Caco-2 (cell line): ENCODE data around the gene HYAL1. TPM values are rescaled to one million over a fixed set of nuclear protein-coding genes. Genes with fewer than 3 reads are reported as not detected.

Source experiments
- BruUV-seq: library from RNA; stranded (reverse); fragments of 400-500 nt; replicated peaks from 2 replicates; lab custom pipeline; 2021; lab: Mats Ljungman, UMichigan
- CTCF ChIA-PET: fragments of 300-600 bp; sonication (Branson Sonifier 250); formaldehyde crosslinking; loops from one replicate; lab custom pipeline; 2022; ENCODE audit warnings: antibody characterized with exemption; lab: Charles Lee
- POLR2A ChIA-PET: fragments of 300-600 bp; sonication (Branson Sonifier 250); formaldehyde crosslinking; loops from one replicate; lab custom pipeline; 2022; ENCODE audit warnings: antibody characterized with exemption; lab: Charles Lee
- DNase-seq, 2 experiments: peaks; one replicate each; pipeline versions ENCODE4 v3.0.0 to v3.0.0-alpha.2; 2020 to 2022
- H3K27me3 ChIP-seq: replicated peaks from 2 replicates; pipeline ENCODE4 v1.6.0; 2011; ENCODE audit warnings: low read length; ENCODE audit not compliant: control insufficient read depth, insufficient read depth
- H3K36me3 ChIP-seq: 2 replicates; pipeline ENCODE4 v1.5.1; 2011; ENCODE audit warnings: low read length; ENCODE audit not compliant: control insufficient read depth, insufficient read depth
- H3K4me1 ChIP-seq: fragments of 250-450 bp; sonication (Bioruptor Pico); 2 replicates; pipeline ENCODE4 v1.5.1; 2020; ENCODE audit warnings: mild to moderate bottlenecking
- H3K4me3 ChIP-seq: 2 replicates; pipeline ENCODE4 v1.5.1; 2011; ENCODE audit warnings: low read depth, mild to moderate bottlenecking, control low read depth, low read length
- H3K9me3 ChIP-seq: fragments of 250-450 bp; sonication (Bioruptor Pico); 2 replicates; pipeline ENCODE4 v1.5.1; 2020; ENCODE audit warnings: mild to moderate bottlenecking, moderate library complexity
- H3K27ac Mint-ChIP-seq: one replicate; pipeline ENCODE4 v1.8.0; 2022; ENCODE audit warnings: mixed read lengths; ENCODE audit not compliant: unreplicated experiment
- H3K27me3 Mint-ChIP-seq: one replicate; pipeline ENCODE4 v1.8.0; 2022; ENCODE audit warnings: mixed read lengths; ENCODE audit not compliant: insufficient read depth, unreplicated experiment
- H3K36me3 Mint-ChIP-seq: one replicate; pipeline ENCODE4 v1.8.0; 2022; ENCODE audit warnings: mild to moderate bottlenecking, mixed read lengths; ENCODE audit not compliant: insufficient read depth, unreplicated experiment
- H3K4me1 Mint-ChIP-seq: one replicate; pipeline ENCODE4 v1.8.0; 2022; ENCODE audit warnings: low read depth, mixed read lengths; ENCODE audit not compliant: unreplicated experiment
- H3K4me3 Mint-ChIP-seq: one replicate; pipeline ENCODE4 v1.8.0; 2022; ENCODE audit warnings: mild to moderate bottlenecking, moderate library complexity, mixed read lengths; ENCODE audit not compliant: unreplicated experiment
- H3K9me3 Mint-ChIP-seq: one replicate; pipeline ENCODE4 v1.8.0; 2022; ENCODE audit warnings: mixed read lengths; ENCODE audit not compliant: unreplicated experiment
- CTCF ChIP-seq, 2 experiments: fragments of 200-600 bp in 1 of 2; IDR thresholded peaks; 1 replicate in 1 of 2; 2 replicates in 1 of 2; pipeline versions ENCODE4 v1.5.1 to v1.8.0; 2011 to 2022; ENCODE audit warnings: antibody characterized with exemption in 1 of 2, control low read depth in 1 of 2, inconsistent platforms in 1 of 2, low read depth in 1 of 2, low read length in 1 of 2, mild to moderate bottlenecking in 1 of 2, moderate library complexity in 1 of 2; ENCODE audit not compliant: insufficient read depth in 1 of 2, severe bottlenecking in 1 of 2, unreplicated experiment in 1 of 2
- intact Hi-C: fragments of 100-400 bp; cut with micrococcal nuclease; formaldehyde crosslinking; loops from one replicate; pipeline ENCODE4 v1.10.0; 2022; ENCODE audit not compliant: unreplicated experiment
- total RNA-seq: library from RNA; stranded (reverse); gene quantifications from 2 replicates; pipeline ENCODE4 v1.2.3, GENCODE V29; 2022

The HYAL1 gene
- total RNA-seq, 1 experiment from 2014 or later = 2.3 TPM

DNA sequence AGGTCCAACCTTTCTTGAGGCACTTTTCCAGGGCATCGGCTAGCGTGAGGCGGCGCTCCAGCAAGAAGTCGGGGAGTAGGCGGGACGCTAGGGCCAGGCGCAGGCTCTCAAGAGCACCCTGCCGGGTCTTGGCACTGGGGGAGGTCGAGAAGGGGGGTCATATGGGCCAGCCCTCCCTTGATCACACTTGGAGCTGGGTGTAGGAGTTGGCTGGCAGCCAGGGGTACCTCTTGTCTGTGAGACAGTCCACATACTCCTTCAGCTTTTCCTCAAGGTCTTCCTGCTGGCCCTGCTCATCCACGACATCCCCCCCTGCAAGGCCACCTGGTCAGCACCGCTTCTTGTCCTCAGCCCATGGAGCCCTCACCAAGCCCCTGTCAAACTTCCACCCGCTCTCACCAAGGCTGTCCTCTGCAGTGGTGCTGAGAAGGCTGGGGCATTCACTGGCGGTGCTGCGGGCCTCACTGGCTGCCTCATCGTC lies 13.2 kb downstream of the HYAL1 start:
- intact Hi-C loops = no loop called here
- Mint-ChIP-seq H3K27me3 (no peaks in the 10 kb centered on the region), H3K4me3 (no peak overlapping the region), H3K36me3 (peaks cover 34% of the 10 kb centered on the region), H3K27ac (no peak overlapping the region), H3K4me1 (peaks cover 16% of the 10 kb centered on the region), H3K9me3 (no peaks in the 10 kb centered on the region)
- peaks cover 7% of the 10 kb centered on the region for H3K4me1 ChIP-seq
- TF ChIP-seq CTCF (IDR thresholded peaks at IDR 0.05; ENCODE audit: insufficient read depth in 1 of 2, low read depth in 1 of 2, low read length in 1 of 2, severe bottlenecking in 1 of 2, unreplicated experiment in 1 of 2) = no peak
- H3K27me3 ChIP-seq = no peaks in the 10 kb centered on the region
- CTCF ChIA-PET = no interaction called here
- H3K4me3 ChIP-seq = no peak overlapping the region
- BruUV-seq = no TSS peak
- H3K9me3 ChIP-seq = no peaks in the 10 kb centered on the region
- POLR2A ChIA-PET = no interaction called here
- peaks cover 7% of the 10 kb centered on the region for H3K36me3 ChIP-seq
- DNase-seq = no peak

DNA sequence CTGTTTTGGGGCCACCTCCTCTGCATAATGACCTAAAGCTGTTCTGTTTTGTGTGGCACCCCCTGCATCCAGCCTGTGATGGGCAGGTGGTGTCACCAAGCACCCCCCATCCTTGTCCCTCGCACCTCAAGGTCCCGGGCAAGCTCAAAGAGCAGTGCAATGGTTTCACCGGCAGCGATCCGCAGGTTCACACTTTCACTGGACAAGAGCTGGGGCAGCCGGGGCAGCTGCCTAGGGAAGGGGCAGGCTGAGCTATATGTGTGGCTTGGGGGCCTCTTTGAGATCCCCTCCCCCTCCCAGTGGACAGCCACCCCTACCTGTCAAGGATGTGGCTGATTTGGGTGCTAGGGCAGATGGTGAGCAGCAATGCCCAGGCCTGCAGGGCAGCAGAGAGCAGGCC lies 14.2 kb downstream of the HYAL1 start:
- H3K4me1 Mint-ChIP-seq = peaks cover 16% of the 10 kb centered on the region
- POLR2A ChIA-PET = interaction anchor here (0.6 kb wide), 1 partner anchor 202 kb away, joined by 6 read pairs; no protein-coding TSS in a partner anchor
- H3K4me3 Mint-ChIP-seq = no peak overlapping the region

GRCh38 chr3:50288387-50289007 lies 14.9 kb downstream of the HYAL1 start:
- Histone ChIP-seq H3K36me3 (peaks cover 7% of the 10 kb centered on the region), H3K27me3 (no peaks in the 10 kb centered on the region), H3K4me3 (no peak overlapping the region), H3K9me3 (no peaks in the 10 kb centered on the region), H3K4me1 (peaks cover 7% of the 10 kb centered on the region)
- no TSS peak for BruUV-seq
- no peak overlapping the region for H3K4me3 Mint-ChIP-seq
- H3K4me1 Mint-ChIP-seq = peaks cover 16% of the 10 kb centered on the region
- H3K27me3 Mint-ChIP-seq = no peaks in the 10 kb centered on the region
- ChIA-PET POLR2A (no interaction called here), CTCF (no interaction called here)
- no peak overlapping the region for H3K27ac Mint-ChIP-seq
- intact Hi-C loops = no loop called here
- no peak for DNase-seq
- H3K9me3 Mint-ChIP-seq = no peaks in the 10 kb centered on the region
- H3K36me3 Mint-ChIP-seq = peaks cover 34% of the 10 kb centered on the region
- no peak for TF ChIP-seq CTCF (IDR thresholded peaks at IDR 0.05; ENCODE audit: insufficient read depth in 1 of 2, low read depth in 1 of 2, low read length in 1 of 2, severe bottlenecking in 1 of 2, unreplicated experiment in 1 of 2)

More for the DNA sequence above, 14.2 kb downstream of the HYAL1 start:
- Mint-ChIP-seq H3K36me3 (peaks cover 34% of the 10 kb centered on the region), H3K9me3 (no peaks in the 10 kb centered on the region), H3K27ac (no peak overlapping the region), H3K27me3 (no peaks in the 10 kb centered on the region)
- H3K4me1 ChIP-seq = peaks cover 7% of the 10 kb centered on the region
- H3K27me3 ChIP-seq = no peaks in the 10 kb centered on the region
- CTCF ChIA-PET = interaction anchor here (0.6 kb wide), 1 partner anchor 25 kb away, joined by 5 read pairs; no protein-coding TSS in a partner anchor
- no TSS peak for BruUV-seq
- no peak overlapping the region for H3K4me3 ChIP-seq
- H3K36me3 ChIP-seq = peaks cover 7% of the 10 kb centered on the region
- DNase-seq = no peak
- intact Hi-C loops = no loop called here
- TF ChIP-seq CTCF (IDR thresholded peaks at IDR 0.05; ENCODE audit: insufficient read depth in 1 of 2, low read depth in 1 of 2, low read length in 1 of 2, severe bottlenecking in 1 of 2, unreplicated experiment in 1 of 2) = no peak
- no peaks in the 10 kb centered on the region for H3K9me3 ChIP-seq
